Measurements from ENCODE around the gene CHD6. TPM values are rescaled to one million over a fixed set of nuclear protein-coding genes. Genes with fewer than 3 reads are reported as not detected.

The CHD6 gene
- polyA plus RNA-seq, 1 experiment = 16.4 TPM

DNA sequence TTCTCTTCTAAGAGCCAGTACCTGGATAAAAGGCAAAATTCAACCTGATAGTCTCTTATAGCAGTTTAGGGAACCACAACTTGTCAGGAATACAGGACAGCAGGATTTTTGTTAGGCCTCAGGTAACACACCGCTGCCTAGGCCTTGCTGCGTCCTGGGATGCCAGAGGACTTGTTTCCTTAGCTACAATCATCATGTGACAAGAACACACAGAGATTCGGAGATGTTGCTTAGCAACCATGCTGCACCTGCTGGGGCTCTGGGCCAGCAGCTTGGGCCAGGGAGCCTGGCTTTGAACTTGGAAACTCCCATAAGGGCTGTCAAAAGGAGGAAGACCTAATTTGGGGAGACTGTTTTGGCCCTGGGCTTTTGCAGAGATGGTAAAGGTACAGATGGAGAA, 36.1 kb upstream of the CHD6 start:
- POLR2A ChIA-PET = no interaction called here
- no peak for DNase-seq (ENCODE audit: low read depth)
- CTCF ChIA-PET = no interaction called here
- H3K27me3 ChIP-seq (ENCODE audit: control insufficient read depth, insufficient read depth, low read length) = peaks cover 2% of the 10 kb centered on the region; the same call in 1 of the 2 replicates
- TF ChIP-seq CTCF (IDR thresholded peaks at IDR 0.05; ENCODE audit: insufficient read depth, low read depth, low read length) = no peak
- no peaks in the 10 kb centered on the region for H3K36me3 ChIP-seq (ENCODE audit: control insufficient read depth, insufficient read depth, low read length)
- no peak overlapping the region for H3K4me3 ChIP-seq (ENCODE audit: low read depth, low read length)

- Histone ChIP-seq H3K4me3 (ENCODE audit: low read depth, low read length) (no peak overlapping the region), H3K36me3 (ENCODE audit: control insufficient read depth, insufficient read depth, low read length) (no peaks in the 10 kb centered on the region), H3K27me3 (ENCODE audit: control insufficient read depth, insufficient read depth, low read length) (peaks cover 5% of the 10 kb centered on the region; the same call in 1 of the 2 replicates)
- POLR2A ChIA-PET = interaction anchor here (0.6 kb wide), 1 partner anchor 9 kb away, joined by 3 read pairs; no protein-coding TSS in a partner anchor
- CTCF ChIA-PET = interaction anchor here (0.6 kb wide), 1 partner anchor 277 kb away, joined by 4 read pairs; no protein-coding TSS in a partner anchor
- TF ChIP-seq CTCF (IDR thresholded peaks at IDR 0.05; ENCODE audit: insufficient read depth, low read depth, low read length) = no peak
- DNase-seq (ENCODE audit: low read depth) = no peak
These were observed 32.2 kb upstream of the CHD6 start for GRCh38 chr20:41650231-41650948.

DNA sequence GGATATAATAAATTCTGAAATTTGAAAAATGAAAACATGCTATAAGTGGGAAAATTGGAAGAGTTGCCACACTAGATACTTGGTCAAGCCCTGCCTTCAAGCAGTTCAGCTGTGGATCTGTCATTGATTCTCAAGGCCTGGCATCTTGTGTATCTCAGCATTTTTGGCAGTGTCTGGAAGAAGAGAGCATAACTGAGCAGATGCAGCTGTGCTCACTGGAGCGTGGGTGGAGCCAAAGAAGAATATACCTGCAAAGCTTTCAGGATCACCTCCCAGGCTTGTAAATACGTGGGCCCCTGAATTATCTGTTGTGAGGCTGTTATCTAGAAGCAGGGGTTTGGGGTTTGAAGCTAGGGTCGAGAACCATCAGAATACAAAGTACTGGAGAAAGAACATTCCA, 31.3 kb upstream of the CHD6 start:
- ChIA-PET CTCF (interaction anchor here (0.6 kb wide), 1 partner anchor 276 kb away, joined by 4 read pairs; no protein-coding TSS in a partner anchor), POLR2A (interaction anchor here (0.6 kb wide), 1 partner anchor 8 kb away, joined by 3 read pairs; no protein-coding TSS in a partner anchor)
- DNase-seq (ENCODE audit: low read depth) = no peak
- no peak for TF ChIP-seq CTCF (IDR thresholded peaks at IDR 0.05; ENCODE audit: insufficient read depth, low read depth, low read length)
- H3K36me3 ChIP-seq (ENCODE audit: control insufficient read depth, insufficient read depth, low read length) = no peaks in the 10 kb centered on the region
- H3K27me3 ChIP-seq (ENCODE audit: control insufficient read depth, insufficient read depth, low read length) = peaks cover 5% of the 10 kb centered on the region; the same call in 1 of the 2 replicates
- no peak overlapping the region for H3K4me3 ChIP-seq (ENCODE audit: low read depth, low read length)

DNA sequence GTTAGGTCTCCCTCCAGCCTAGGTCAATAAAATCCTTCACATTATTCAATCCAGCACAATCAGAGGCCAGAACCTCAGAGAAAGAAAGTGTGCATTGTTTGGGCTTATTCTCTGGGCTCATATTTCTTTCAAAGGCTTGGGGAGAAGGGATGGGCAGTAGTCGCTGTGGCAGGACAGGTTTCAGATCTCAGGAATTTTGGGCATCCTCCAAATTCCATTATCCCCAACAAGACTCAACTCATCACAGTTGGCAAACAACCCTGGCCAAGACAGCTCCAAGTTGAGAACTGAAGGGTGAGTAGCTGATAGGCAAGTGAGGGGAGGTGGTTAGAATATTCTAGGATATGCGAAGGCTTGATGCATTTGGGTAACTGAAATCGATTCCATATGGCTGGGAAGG, 27.2 kb upstream of the CHD6 start:
- H3K4me3 ChIP-seq (ENCODE audit: low read depth, low read length) = no peak overlapping the region
- H3K27me3 ChIP-seq (ENCODE audit: control insufficient read depth, insufficient read depth, low read length) = peaks cover 6% of the 10 kb centered on the region; the same call in 1 of the 2 replicates
- POLR2A ChIA-PET = no interaction called here
- no peak for DNase-seq (ENCODE audit: low read depth)
- CTCF ChIA-PET = no interaction called here
- no peaks in the 10 kb centered on the region for H3K36me3 ChIP-seq (ENCODE audit: control insufficient read depth, insufficient read depth, low read length)
- no peak for TF ChIP-seq CTCF (IDR thresholded peaks at IDR 0.05; ENCODE audit: insufficient read depth, low read depth, low read length)

- CTCF ChIA-PET = interaction anchor here (0.5 kb wide), 1 partner anchor 70 kb away, joined by 3 read pairs; no protein-coding TSS in a partner anchor
- no peak for DNase-seq (ENCODE audit: low read depth)
- POLR2A ChIA-PET = no interaction called here
- Histone ChIP-seq H3K27me3 (ENCODE audit: control insufficient read depth, insufficient read depth, low read length) (peaks cover 10% of the 10 kb centered on the region), H3K36me3 (ENCODE audit: control insufficient read depth, insufficient read depth, low read length) (no peaks in the 10 kb centered on the region), H3K4me3 (ENCODE audit: low read depth, low read length) (no peak overlapping the region)
- no peak for TF ChIP-seq CTCF (IDR thresholded peaks at IDR 0.05; ENCODE audit: insufficient read depth, low read depth, low read length)
These were observed 25.3 kb upstream of the CHD6 start for GRCh38 chr20:41643504-41643938.

Data from BJ (cell line).